Mucosa of stomach (tissue), 1 donor: ENCODE data around the gene PHKA2.

ENCODE experiments used
- H3K27me3 ChIP-seq: one replicate; pipeline ENCODE4 v1.7.0; 2013; ENCODE audit warnings: mild to moderate bottlenecking, low read length; ENCODE audit not compliant: control insufficient read depth, insufficient read depth
- H3K36me3 ChIP-seq: one replicate; pipeline ENCODE4 v1.7.0; 2013; ENCODE audit warnings: low read length; ENCODE audit not compliant: control insufficient read depth, insufficient read depth
- H3K4me1 ChIP-seq: one replicate; pipeline ENCODE4 v1.7.0; 2013; ENCODE audit warnings: mild to moderate bottlenecking, low read length; ENCODE audit not compliant: control insufficient read depth, insufficient read depth
- H3K4me3 ChIP-seq: one replicate; pipeline ENCODE4 v1.7.0; 2013; ENCODE audit warnings: low read length
- H3K9ac ChIP-seq: one replicate; pipeline ENCODE4 v1.7.0; 2013; ENCODE audit warnings: mild to moderate bottlenecking, low read length, moderate library complexity
- H3K9me3 ChIP-seq: one replicate; pipeline ENCODE4 v1.7.0; 2013; ENCODE audit warnings: mild to moderate bottlenecking, low read length, moderate library complexity; ENCODE audit not compliant: control insufficient read depth
- donor health status: Pancreatic carcinoma.

PHKA2 gene

DNA sequence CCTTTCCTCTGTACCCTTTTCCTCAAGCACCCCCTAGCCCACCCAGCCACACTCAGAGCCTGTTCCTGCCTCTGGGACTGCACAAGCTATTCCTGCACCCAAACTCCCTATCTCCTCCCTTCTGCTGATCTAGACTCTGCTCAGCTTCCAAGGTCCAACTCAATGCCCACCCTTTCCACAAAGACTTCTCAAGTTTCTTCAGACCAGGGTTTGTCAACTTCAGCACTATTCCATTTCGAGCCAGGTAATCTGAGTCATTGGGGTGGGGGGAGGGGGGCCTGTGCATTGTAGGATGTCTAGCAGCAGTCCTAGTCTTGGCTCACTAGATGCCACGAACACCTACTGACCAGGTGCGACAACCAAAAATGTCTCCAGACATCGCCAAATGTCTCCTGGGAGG is 37.3 kb downstream of the PHKA2 start:
- Histone ChIP-seq H3K4me1 (no peaks in the 10 kb centered on the region), H3K4me3 (no peak overlapping the region), H3K36me3 (no peaks in the 10 kb centered on the region), H3K9ac (no peak overlapping the region), H3K27me3 (no peaks in the 10 kb centered on the region), H3K9me3 (no peaks in the 10 kb centered on the region)

DNA sequence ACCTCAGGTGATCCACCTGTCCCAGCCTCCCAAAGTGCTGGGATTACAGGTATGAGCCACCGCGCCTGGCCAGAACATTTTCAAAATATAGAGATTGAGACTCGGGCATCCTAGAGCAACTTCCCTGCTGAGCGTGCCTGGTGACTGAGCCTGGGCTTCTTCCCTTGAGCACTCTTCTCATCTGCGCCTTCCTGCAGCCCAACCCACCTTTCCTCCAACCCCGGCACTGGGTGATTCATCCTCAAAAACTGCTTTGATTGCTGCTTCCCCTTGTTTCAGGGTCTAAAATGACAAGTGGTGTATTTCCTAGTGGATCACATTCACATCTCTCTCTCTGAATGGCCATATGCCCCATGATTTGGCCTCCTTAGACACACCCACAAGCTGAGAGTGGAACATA is 37.8 kb downstream of the PHKA2 start:
- Histone ChIP-seq H3K36me3 (no peaks in the 10 kb centered on the region), H3K4me1 (no peaks in the 10 kb centered on the region), H3K9me3 (no peaks in the 10 kb centered on the region), H3K27me3 (no peaks in the 10 kb centered on the region), H3K4me3 (no peak overlapping the region), H3K9ac (no peak overlapping the region)

DNA sequence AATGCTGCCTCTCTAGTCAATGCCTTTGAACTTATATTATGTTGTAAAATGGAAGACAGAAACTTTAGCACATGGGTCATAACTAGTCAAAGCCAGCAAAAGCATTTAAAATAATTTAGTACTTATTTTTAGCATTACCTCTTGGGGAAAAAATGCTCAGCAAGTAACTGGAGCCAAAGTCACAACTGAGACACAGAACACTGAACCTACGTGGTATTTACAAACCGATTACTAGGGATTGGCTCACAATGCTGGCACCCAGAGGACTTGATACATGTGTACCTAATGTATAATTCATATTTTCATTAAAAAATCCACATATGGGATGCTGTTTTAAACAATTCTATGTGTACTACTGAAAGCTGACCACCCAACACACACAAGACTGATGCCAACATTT is 38.4 kb downstream of the PHKA2 start:
- no peaks in the 10 kb centered on the region for H3K27me3 ChIP-seq
- no peak overlapping the region for H3K9ac ChIP-seq
- no peaks in the 10 kb centered on the region for H3K4me1 ChIP-seq
- H3K4me3 ChIP-seq = no peak overlapping the region
- no peaks in the 10 kb centered on the region for H3K36me3 ChIP-seq
- no peaks in the 10 kb centered on the region for H3K9me3 ChIP-seq

DNA sequence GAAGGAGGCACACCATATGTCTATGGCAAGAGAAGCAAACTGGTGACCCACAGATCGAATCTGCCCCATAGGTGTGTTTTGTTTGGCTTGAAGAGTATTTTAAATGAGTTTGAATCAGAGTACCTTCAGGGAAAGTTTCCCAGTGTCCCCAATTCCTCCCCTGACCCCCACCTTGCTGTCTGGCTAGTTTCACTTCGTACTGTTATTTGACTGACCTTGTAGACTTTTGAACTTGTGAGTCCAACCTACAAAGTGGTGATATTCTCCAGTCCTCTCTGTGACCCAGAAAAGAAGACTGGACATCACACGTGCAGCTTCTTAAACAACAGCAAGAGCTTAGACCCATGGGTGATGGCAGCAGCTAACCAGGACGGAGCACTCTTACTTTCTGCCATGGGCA is 39.4 kb downstream of the PHKA2 start:
- no peaks in the 10 kb centered on the region for H3K27me3 ChIP-seq
- no peaks in the 10 kb centered on the region for H3K36me3 ChIP-seq
- no peaks in the 10 kb centered on the region for H3K4me1 ChIP-seq
- H3K9ac ChIP-seq = no peak overlapping the region
- H3K9me3 ChIP-seq = no peaks in the 10 kb centered on the region
- no peak overlapping the region for H3K4me3 ChIP-seq

DNA sequence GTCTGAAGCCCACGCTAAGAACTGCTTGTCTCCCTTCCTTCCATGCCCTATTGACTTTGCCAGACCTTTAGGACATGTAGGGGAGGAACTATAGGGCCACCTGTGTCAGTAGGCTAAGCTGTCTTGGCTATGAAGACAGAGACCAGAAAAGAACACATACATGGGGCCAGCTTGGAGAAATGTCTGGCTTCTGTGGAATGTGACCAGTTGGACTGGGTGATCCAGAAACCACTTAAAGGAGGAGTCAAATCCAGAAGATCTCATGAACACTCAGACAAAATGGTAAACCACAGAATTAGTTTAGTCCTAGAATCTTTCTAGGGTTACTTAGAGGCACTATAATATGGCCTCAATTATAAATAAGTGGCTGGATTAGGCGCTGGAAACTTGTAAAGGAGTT is 42.0 kb downstream of the PHKA2 start:
- Histone ChIP-seq H3K27me3 (no peaks in the 10 kb centered on the region), H3K9ac (no peak overlapping the region), H3K4me3 (no peak overlapping the region), H3K4me1 (no peaks in the 10 kb centered on the region), H3K36me3 (no peaks in the 10 kb centered on the region), H3K9me3 (no peaks in the 10 kb centered on the region)

DNA sequence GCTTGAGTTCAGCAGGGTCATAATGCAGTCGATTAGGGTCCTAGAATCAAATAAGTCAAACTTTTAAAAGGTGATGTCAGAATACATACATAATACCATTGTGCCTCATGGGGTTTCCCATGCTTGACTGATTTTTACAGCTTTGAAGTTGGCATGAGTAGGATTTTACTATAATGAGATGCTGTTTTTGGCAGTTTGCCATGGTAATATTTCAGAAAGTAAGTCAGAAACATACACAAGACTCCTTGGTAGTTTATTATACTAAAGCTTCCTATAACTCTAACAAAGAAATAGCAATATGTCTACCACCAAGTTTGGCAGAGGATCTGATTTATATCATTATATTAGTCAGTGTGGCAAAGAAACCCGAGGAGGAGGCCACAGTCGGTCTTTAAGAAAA is 45.2 kb downstream of the PHKA2 start:
- Histone ChIP-seq H3K27me3 (no peaks in the 10 kb centered on the region), H3K9me3 (no peaks in the 10 kb centered on the region), H3K9ac (no peak overlapping the region), H3K4me1 (no peaks in the 10 kb centered on the region), H3K4me3 (no peak overlapping the region), H3K36me3 (no peaks in the 10 kb centered on the region)

DNA sequence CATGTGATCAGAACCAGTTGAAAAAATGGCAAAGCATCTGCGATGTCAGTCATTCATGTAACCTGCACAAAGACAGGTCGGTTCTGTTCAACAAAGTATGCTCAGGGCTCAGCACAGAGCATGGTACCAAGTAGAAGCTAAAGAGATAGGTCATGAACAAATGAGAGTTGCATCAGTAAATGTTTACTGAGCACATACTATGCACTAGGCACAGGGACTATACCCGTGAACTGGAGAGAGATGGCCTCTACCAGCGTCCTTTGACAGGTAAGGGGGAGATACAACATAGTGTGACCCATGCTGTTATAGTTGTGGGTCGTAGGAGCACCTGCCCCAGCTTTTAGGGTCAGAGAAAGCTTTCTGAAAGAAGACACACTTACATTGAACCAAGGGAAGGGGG is 46.7 kb downstream of the PHKA2 start:
- H3K4me1 ChIP-seq = no peaks in the 10 kb centered on the region
- no peak overlapping the region for H3K4me3 ChIP-seq
- no peaks in the 10 kb centered on the region for H3K9me3 ChIP-seq
- H3K9ac ChIP-seq = no peak overlapping the region
- H3K36me3 ChIP-seq = no peaks in the 10 kb centered on the region
- H3K27me3 ChIP-seq = no peaks in the 10 kb centered on the region

DNA sequence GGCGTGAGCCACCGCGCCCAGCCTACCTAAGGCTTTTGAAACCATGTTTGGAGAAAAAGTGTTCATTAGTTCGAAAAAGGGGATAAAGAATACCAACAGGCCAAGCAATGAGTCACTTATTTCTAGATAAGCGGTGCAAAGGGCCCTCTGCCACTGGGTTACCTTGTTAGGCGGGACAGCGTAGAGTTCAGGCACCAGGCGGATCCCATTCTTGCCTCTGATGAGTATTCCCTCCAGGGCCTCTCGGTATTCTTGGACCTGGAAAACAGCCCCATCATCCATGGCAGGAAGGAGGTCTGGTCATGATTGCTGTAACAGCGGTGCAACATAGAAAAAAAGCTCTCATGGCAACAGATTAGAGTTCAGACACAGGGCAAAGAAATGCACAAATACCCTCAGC is 48.0 kb downstream of the PHKA2 start:
- H3K27me3 ChIP-seq = no peaks in the 10 kb centered on the region

DNA sequence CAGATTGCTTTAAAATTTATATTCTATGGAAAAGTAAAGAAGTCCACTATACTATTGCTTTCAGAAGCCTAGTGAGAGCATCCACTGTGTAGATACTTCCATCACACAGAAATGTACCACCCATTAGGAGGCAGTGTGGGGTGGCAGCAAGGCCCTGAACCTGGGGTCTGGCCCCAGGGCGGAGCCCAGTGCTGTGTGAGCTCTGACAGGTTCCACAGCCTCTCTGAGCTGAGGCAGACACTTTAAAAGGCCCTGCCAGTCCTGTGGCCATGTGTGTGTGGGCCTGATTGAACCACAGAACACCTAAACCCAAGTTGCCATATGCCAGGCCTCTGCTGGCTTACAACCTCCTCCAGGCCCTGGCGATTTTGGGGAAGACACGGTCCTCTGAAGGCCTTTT is 49.2 kb downstream of the PHKA2 start:
- Histone ChIP-seq H3K4me1 (no peaks in the 10 kb centered on the region), H3K4me3 (no peak overlapping the region), H3K9ac (no peak overlapping the region), H3K36me3 (no peaks in the 10 kb centered on the region), H3K27me3 (no peaks in the 10 kb centered on the region), H3K9me3 (no peaks in the 10 kb centered on the region)

More for the DNA sequence above, 48.0 kb downstream of the PHKA2 start:
- Histone ChIP-seq H3K9me3 (no peaks in the 10 kb centered on the region), H3K4me1 (no peaks in the 10 kb centered on the region), H3K36me3 (no peaks in the 10 kb centered on the region), H3K4me3 (no peak overlapping the region), H3K9ac (no peak overlapping the region)

DNA sequence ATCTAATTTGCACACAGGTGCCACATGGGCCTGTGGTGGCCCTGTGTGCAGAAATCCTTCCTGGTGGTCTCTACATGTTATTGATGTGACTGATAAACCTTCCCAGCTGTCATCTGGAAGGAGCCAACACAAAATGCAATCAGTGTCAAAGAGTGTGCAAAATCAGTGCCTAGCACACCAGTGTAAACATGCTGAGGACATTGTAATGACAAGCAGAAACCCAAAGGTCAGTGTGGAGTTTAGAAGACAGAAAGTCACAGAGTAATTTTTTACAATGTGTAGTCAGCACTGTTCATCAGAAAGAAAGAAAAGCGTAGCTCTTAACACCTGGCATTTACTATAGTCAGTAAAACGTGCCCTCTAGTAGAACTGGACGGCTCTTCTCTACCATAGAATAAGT is 50.3 kb downstream of the PHKA2 start:
- Histone ChIP-seq H3K4me3 (no peak overlapping the region), H3K36me3 (no peaks in the 10 kb centered on the region), H3K9me3 (no peaks in the 10 kb centered on the region), H3K27me3 (no peaks in the 10 kb centered on the region), H3K4me1 (no peaks in the 10 kb centered on the region), H3K9ac (no peak overlapping the region)

DNA sequence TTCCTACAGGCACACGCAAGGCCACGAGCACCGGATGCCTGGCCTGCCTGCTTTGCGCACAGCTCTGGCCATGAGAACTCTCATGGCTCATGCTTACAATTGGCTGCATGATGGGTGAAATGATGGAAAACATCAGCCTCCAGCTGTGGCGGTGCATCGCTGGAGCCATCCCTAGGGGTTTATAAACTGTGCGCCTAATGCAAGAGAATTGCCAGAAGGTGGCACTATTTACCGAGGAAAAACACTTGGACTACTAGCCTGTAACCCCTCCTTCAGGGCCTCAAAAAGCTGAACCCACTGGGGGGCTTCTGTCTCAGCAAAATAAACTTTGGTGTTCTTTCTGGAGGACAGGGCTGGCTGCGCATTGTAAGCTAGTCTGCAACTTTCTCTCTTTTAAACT is 51.9 kb downstream of the PHKA2 start:
- no peak overlapping the region for H3K9ac ChIP-seq
- no peak overlapping the region for H3K4me3 ChIP-seq
- H3K4me1 ChIP-seq = no peaks in the 10 kb centered on the region
- no peaks in the 10 kb centered on the region for H3K9me3 ChIP-seq
- no peaks in the 10 kb centered on the region for H3K27me3 ChIP-seq
- H3K36me3 ChIP-seq = no peaks in the 10 kb centered on the region

DNA sequence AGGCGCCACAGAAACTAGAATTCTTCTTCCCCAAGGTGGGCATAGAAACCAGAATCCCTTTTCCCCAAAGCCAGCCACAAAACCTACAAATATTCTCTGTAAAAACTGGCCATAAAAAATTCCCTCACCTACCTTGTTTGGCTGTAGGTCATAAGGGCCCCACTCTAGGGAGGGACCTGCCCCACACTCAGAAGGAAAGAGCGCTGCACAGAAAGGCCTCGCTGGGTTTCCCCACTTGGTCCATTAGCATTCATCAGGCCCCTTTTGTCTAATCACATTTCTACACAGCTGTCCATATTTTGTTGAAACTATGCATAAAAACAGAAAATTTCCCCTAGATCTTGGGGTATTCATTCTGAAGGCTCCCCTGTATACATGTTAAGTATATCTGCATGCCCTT is 54.1 kb downstream of the PHKA2 start:
- H3K36me3 ChIP-seq = no peaks in the 10 kb centered on the region
- H3K4me3 ChIP-seq = no peak overlapping the region
- no peaks in the 10 kb centered on the region for H3K4me1 ChIP-seq
- no peaks in the 10 kb centered on the region for H3K9me3 ChIP-seq
- H3K27me3 ChIP-seq = no peaks in the 10 kb centered on the region
- H3K9ac ChIP-seq = no peak overlapping the region

DNA sequence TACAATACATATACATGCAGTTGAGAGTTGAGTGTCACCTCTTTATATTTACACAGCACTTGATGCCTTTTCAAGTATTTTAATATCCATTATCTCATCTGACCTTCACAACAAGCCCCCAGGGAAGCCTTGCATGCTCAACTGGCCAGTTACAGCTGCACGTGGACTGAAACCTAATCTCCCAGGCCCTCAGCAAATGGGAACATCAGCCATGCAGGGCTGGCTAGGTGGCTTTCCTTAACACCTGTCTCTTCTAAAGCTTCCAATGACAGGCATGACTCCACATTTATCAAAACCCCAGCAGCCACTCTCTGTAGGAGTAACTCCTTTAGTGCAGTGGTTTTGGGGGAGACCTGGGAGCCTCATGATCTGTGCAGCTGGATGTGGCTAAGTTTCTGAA is 56.4 kb downstream of the PHKA2 start:
- no peaks in the 10 kb centered on the region for H3K36me3 ChIP-seq
- H3K4me3 ChIP-seq = no peak overlapping the region
- no peak overlapping the region for H3K9ac ChIP-seq
- no peaks in the 10 kb centered on the region for H3K4me1 ChIP-seq
- H3K27me3 ChIP-seq = no peaks in the 10 kb centered on the region
- H3K9me3 ChIP-seq = no peaks in the 10 kb centered on the region
